HCT116 (cell line): ENCODE data around the gene BAIAP2.

ENCODE experiments used
- ATF3 ChIP-seq: IDR thresholded peaks from 2 replicates; pipeline ENCODE4 v1.6.1; 2012
- CTCF ChIP-seq, 3 experiments: fragments of 200-600 bp in 1 of 3; sonication (generic) in 1 of 3; IDR thresholded peaks in 2 of 3; conservative IDR thresholded peaks in 1 of 3; 2 replicates each; pipeline ENCODE4 v1.5.1; 2012 to 2017; ENCODE audit warnings: low read depth in 2 of 3, low read length in 2 of 3, antibody characterized with exemption in 1 of 3, borderline replicate concordance in 1 of 3, control low read depth in 1 of 3, mild to moderate bottlenecking in 1 of 3, mixed read lengths in 1 of 3, mixed run types in 1 of 3, moderate library complexity in 1 of 3; ENCODE audit not compliant: insufficient read depth in 1 of 3
- EZH2phosphoT487 ChIP-seq: fragments of 200-600 bp; IDR thresholded peaks from 2 replicates; pipeline ENCODE4 v1.6.1; 2018; ENCODE audit warnings: antibody characterized with exemption, borderline replicate concordance

DNA sequence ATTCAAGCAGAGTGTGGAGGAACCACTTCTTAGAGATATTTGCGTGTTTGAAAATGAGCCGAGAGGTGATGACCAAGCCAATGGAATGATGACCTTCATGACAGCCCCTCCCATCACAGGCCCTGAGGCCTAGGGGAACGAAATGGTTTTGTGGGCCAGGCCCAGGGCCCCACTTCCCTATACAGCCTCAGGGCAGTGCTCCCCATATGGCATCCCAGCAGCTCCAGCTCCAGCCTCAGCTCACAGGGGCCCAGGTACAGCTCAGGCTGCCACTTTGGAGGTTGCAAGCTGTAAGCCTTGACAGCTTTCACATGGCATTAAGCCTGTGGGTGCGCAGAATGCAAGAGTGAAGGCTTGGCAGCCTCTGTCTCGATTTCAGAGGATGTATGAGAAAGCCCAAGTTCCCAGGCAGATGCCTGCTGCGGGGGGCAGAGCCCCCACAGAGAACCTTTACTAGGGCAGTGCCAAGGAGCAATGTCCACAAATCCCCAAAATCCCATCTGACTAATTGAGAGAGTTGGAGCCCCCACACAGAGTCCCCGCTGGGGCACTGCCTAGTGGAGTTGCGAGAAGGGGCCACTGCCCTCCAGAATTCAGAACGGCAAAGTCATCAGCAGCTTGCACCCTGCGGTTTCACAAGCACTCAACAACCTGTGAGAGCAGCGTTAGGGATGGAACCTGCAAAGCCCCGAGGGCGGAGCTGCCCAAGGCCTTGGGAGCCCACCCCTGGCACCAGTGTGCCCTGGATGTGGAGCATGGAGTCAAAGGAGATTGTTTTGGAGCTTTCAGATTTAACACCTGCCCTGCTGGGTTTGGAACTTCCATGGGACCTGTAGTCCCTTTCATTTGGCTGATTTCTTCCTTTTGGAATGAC lies 22.1 kb upstream of the BAIAP2 start:
- TF ChIP-seq EZH2phosphoT487, result no peak
- TF ChIP-seq CTCF (IDR thresholded peaks at IDR 0.05 in 2 of 3, conservative IDR thresholded peaks at IDR 0.05 in 1 of 3; ENCODE audit: borderline replicate concordance in 1 of 3, insufficient read depth in 1 of 3, low read depth in 2 of 3, low read length in 2 of 3), result no peak
- no peak for TF ChIP-seq ATF3
